Measurements from ENCODE around the gene SLAIN2. TPM values are rescaled to one million over a fixed set of nuclear protein-coding genes. Genes with fewer than 3 reads are reported as not detected.
A peak's percentile ranks its signal among the peaks of the same experiment; 100 is the strongest.

SLAIN2 gene
- total RNA-seq, 1 donor from 2014 or later = 90.5 TPM

- Mint-ChIP-seq H3K27ac (ENCODE audit: unreplicated experiment) (no peak overlapping the region), H3K9me3 (ENCODE audit: unreplicated experiment) (peaks cover 2% of the 10 kb centered on the region), H3K4me1 (ENCODE audit: low read depth, unreplicated experiment) (peaks cover 28% of the 10 kb centered on the region), H3K4me3 (ENCODE audit: unreplicated experiment) (no peak overlapping the region), H3K36me3 (ENCODE audit: low read depth, unreplicated experiment) (peaks cover 5% of the 10 kb centered on the region), H3K27me3 (ENCODE audit: low read depth, unreplicated experiment) (no peaks in the 10 kb centered on the region)
- peaks cover 26% of the 10 kb centered on the region for H4K20me1 ChIP-seq (ENCODE audit: insufficient read depth, low read length)
- H3K79me2 ChIP-seq (ENCODE audit: insufficient read depth, low read length) = peaks cover 76% of the 10 kb centered on the region
- TF ChIP-seq EZH2 (IDR thresholded peaks at IDR 0.05; ENCODE audit: insufficient read depth, low read length) (no peak), CTCF (IDR thresholded peaks at IDR 0.05; ENCODE audit: insufficient read depth, low read depth, low read length) (no peak)
- no peaks in the 10 kb centered on the region for H3K4me1 ChIP-seq (ENCODE audit: insufficient read depth, low read length)
- H2AFZ ChIP-seq (ENCODE audit: low read depth, low read length) = no peak overlapping the region
- H3K27ac ChIP-seq (ENCODE audit: low read depth, low read length) = no peak overlapping the region
- no peaks in the 10 kb centered on the region for H3K36me3 ChIP-seq (ENCODE audit: insufficient read depth, low read length)
- no peak overlapping the region for H3K4me3 ChIP-seq (ENCODE audit: insufficient read depth, low read depth, low read length)
- H3K27me3 ChIP-seq (ENCODE audit: insufficient read depth, low read length) = no peaks in the 10 kb centered on the region
- no peak overlapping the region for H3K9ac ChIP-seq (ENCODE audit: low read length)
- DNase-seq (ENCODE audit: low read depth) (no peak), FAIRE-seq (no peak)
- H3K4me2 ChIP-seq (ENCODE audit: low read length) = no peak overlapping the region
- H3K9me3 ChIP-seq (ENCODE audit: insufficient read depth, low read depth, low read length) = no peaks in the 10 kb centered on the region
Observed at GRCh38 chr4:48366611-48367010, 25.3 kb downstream of the SLAIN2 start.

- Histone ChIP-seq H3K9me3 (ENCODE audit: insufficient read depth, low read depth, low read length) (no peaks in the 10 kb centered on the region), H3K4me1 (ENCODE audit: insufficient read depth, low read length) (no peaks in the 10 kb centered on the region), H3K4me2 (ENCODE audit: low read length) (no peak overlapping the region), H3K36me3 (ENCODE audit: insufficient read depth, low read length) (no peaks in the 10 kb centered on the region), H3K79me2 (ENCODE audit: insufficient read depth, low read length) (peaks cover 74% of the 10 kb centered on the region), H2AFZ (ENCODE audit: low read depth, low read length) (no peak overlapping the region), H3K9ac (ENCODE audit: low read length) (no peak overlapping the region), H3K27me3 (ENCODE audit: insufficient read depth, low read length) (no peaks in the 10 kb centered on the region), H4K20me1 (ENCODE audit: insufficient read depth, low read length) (peaks cover 26% of the 10 kb centered on the region), H3K4me3 (ENCODE audit: insufficient read depth, low read depth, low read length) (no peak overlapping the region), H3K27ac (ENCODE audit: low read depth, low read length) (no peak overlapping the region)
- peaks cover 24% of the 10 kb centered on the region for H3K4me1 Mint-ChIP-seq (ENCODE audit: low read depth, unreplicated experiment)
- peaks cover 2% of the 10 kb centered on the region for H3K9me3 Mint-ChIP-seq (ENCODE audit: unreplicated experiment)
- peaks cover 5% of the 10 kb centered on the region for H3K36me3 Mint-ChIP-seq (ENCODE audit: low read depth, unreplicated experiment)
- no peak overlapping the region for H3K27ac Mint-ChIP-seq (ENCODE audit: unreplicated experiment)
- H3K27me3 Mint-ChIP-seq (ENCODE audit: low read depth, unreplicated experiment) = no peaks in the 10 kb centered on the region
- no peak for DNase-seq (ENCODE audit: low read depth)
- no peak overlapping the region for H3K4me3 Mint-ChIP-seq (ENCODE audit: unreplicated experiment)
- TF ChIP-seq CTCF (IDR thresholded peaks at IDR 0.05; ENCODE audit: insufficient read depth, low read depth, low read length) = no peak
- TF ChIP-seq EZH2 (IDR thresholded peaks at IDR 0.05; ENCODE audit: insufficient read depth, low read length) = no peak
- no peak for FAIRE-seq
Observed at GRCh38 chr4:48367016-48367415, 25.7 kb downstream of the SLAIN2 start.

GRCh38 chr4:48368389-48368788 lies 27.1 kb downstream of the SLAIN2 start:
- Histone ChIP-seq H3K27ac (ENCODE audit: low read depth, low read length) (no peak overlapping the region), H4K20me1 (ENCODE audit: insufficient read depth, low read length) (peaks cover 32% of the 10 kb centered on the region), H3K4me3 (ENCODE audit: insufficient read depth, low read depth, low read length) (no peak overlapping the region), H3K36me3 (ENCODE audit: insufficient read depth, low read length) (no peaks in the 10 kb centered on the region), H3K79me2 (ENCODE audit: insufficient read depth, low read length) (peaks cover 83% of the 10 kb centered on the region), H3K4me1 (ENCODE audit: insufficient read depth, low read length) (no peaks in the 10 kb centered on the region), H3K9ac (ENCODE audit: low read length) (no peak overlapping the region), H3K27me3 (ENCODE audit: insufficient read depth, low read length) (no peaks in the 10 kb centered on the region), H3K9me3 (ENCODE audit: insufficient read depth, low read depth, low read length) (no peaks in the 10 kb centered on the region), H2AFZ (ENCODE audit: low read depth, low read length) (no peak overlapping the region), H3K4me2 (ENCODE audit: low read length) (no peak overlapping the region)
- Mint-ChIP-seq H3K27me3 (ENCODE audit: low read depth, unreplicated experiment) (no peaks in the 10 kb centered on the region), H3K27ac (ENCODE audit: unreplicated experiment) (no peak overlapping the region), H3K9me3 (ENCODE audit: unreplicated experiment) (peaks cover 2% of the 10 kb centered on the region), H3K36me3 (ENCODE audit: low read depth, unreplicated experiment) (peaks cover 5% of the 10 kb centered on the region), H3K4me3 (ENCODE audit: unreplicated experiment) (no peak overlapping the region), H3K4me1 (ENCODE audit: low read depth, unreplicated experiment) (peaks cover 21% of the 10 kb centered on the region)
- no peak for TF ChIP-seq EZH2 (IDR thresholded peaks at IDR 0.05; ENCODE audit: insufficient read depth, low read length)
- no peak for TF ChIP-seq CTCF (IDR thresholded peaks at IDR 0.05; ENCODE audit: insufficient read depth, low read depth, low read length)
- FAIRE-seq (peak; percentile 54), DNase-seq (ENCODE audit: low read depth) (no peak)
